DMS153 treated with DMSO at 0.1 percent for 48 hours (cell line): Measurements from ENCODE around the gene UBE2E3.
"Not testable (repeated sequence)": the region's sequence is repeated elsewhere in the genome, so short reads cannot be mapped to it uniquely, and the experiment has no call there.

ENCODE experiments used
- DNase-seq: peaks from one replicate; lab custom pipeline; 2025; ENCODE audit not compliant: unreplicated experiment; lab: John Stamatoyannopoulos, UW

Gene UBE2E3

GRCh38 chr2:180980106-180980942, at the start of gene UBE2E3:
Gene UBE2E3 (plus strand): TSS chr2:180980605. CDS start chr2:180982043, 1,438 bp downstream.
- DNase-seq = peak; percentile 42

- no peak for DNase-seq
Observed at GRCh38 chr2:180931841-180932240, 48.6 kb upstream of the UBE2E3 start.

GRCh38 chr2:180933332-180933731, 47.1 kb upstream of the UBE2E3 start:
- no peak for DNase-seq

- DNase-seq = no peak
Observed at GRCh38 chr2:180934911-180935310, 45.5 kb upstream of the UBE2E3 start.

GRCh38 chr2:180937480-180937879, 42.9 kb upstream of the UBE2E3 start:
- not testable (repeated sequence) for DNase-seq

- no peak for DNase-seq
Observed at GRCh38 chr2:180938451-180938850, 42.0 kb upstream of the UBE2E3 start.

- no peak for DNase-seq
Observed at GRCh38 chr2:180943275-180943674, 37.1 kb upstream of the UBE2E3 start.

- no peak for DNase-seq
Observed at GRCh38 chr2:180944372-180944771, 36.0 kb upstream of the UBE2E3 start.

GRCh38 chr2:180947208-180947689, 33.2 kb upstream of the UBE2E3 start:
- no peak for DNase-seq

- no peak for DNase-seq
Observed at GRCh38 chr2:180949896-180950295, 30.5 kb upstream of the UBE2E3 start.

- DNase-seq = no peak
Observed at GRCh38 chr2:180952082-180952481, 28.3 kb upstream of the UBE2E3 start.

GRCh38 chr2:180952731-180953336, 27.6 kb upstream of the UBE2E3 start:
- DNase-seq = no peak

- DNase-seq = no peak
Observed at GRCh38 chr2:180953550-180953949, 26.9 kb upstream of the UBE2E3 start.

- no peak for DNase-seq
Observed at GRCh38 chr2:180955101-180955500, 25.3 kb upstream of the UBE2E3 start.

- no peak for DNase-seq
Observed at GRCh38 chr2:180959787-180960186, 20.6 kb upstream of the UBE2E3 start.

GRCh38 chr2:180960982-180961381, 19.4 kb upstream of the UBE2E3 start:
- DNase-seq = no peak

- no peak for DNase-seq
Observed at GRCh38 chr2:180962727-180963314, 17.6 kb upstream of the UBE2E3 start.

- no peak for DNase-seq
Observed at GRCh38 chr2:180966378-180966777, 14.0 kb upstream of the UBE2E3 start.

- no peak for DNase-seq
Observed at GRCh38 chr2:180969124-180969523, 11.3 kb upstream of the UBE2E3 start.

- DNase-seq = peak; percentile 8
Observed at GRCh38 chr2:180970016-180970415, 10.4 kb upstream of the UBE2E3 start.

- no peak for DNase-seq
Observed at GRCh38 chr2:180971811-180972210, 8.6 kb upstream of the UBE2E3 start.

- DNase-seq = no peak
Observed at GRCh38 chr2:180975585-180975984, 4.8 kb upstream of the UBE2E3 start.
